Measurements from ENCODE around the gene THSD7B.

DNA sequence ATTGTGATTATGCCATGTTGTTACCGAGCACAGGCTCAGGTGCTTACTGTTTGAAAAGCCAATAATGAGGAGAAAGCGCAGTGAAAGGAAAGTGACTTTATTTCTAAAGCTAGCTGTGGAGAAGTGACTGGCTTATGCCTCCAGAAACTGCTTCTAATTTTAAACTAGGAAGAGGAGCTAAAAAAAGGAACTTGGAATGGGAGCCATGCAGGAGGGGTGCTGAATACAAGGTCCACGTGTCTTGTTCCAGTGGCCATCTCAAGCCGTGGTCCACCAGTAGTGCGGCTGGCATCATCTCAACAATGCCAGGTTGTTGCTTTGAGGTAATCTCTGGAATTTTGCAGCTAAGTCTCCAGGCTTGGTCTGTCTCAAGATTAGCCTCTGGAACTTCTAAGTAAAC lies 282.0 kb downstream of the THSD7B start:
- TF ChIP-seq RNF2 (IDR thresholded peaks at IDR 0.05) (no peak), MAZ (CRISPR knock-in tag; conservative IDR thresholded peaks at IDR 0.05 in 1 of 2, IDR thresholded peaks at IDR 0.05 in 1 of 2) (no peak), ZC3H4 (CRISPR knock-in tag; IDR thresholded peaks at IDR 0.05; ENCODE audit: borderline replicate concordance) (no peak), GATA2 (CRISPR knock-in tag; IDR thresholded peaks at IDR 0.05) (no peak)
- TF ChIP-seq, protein P1, sequence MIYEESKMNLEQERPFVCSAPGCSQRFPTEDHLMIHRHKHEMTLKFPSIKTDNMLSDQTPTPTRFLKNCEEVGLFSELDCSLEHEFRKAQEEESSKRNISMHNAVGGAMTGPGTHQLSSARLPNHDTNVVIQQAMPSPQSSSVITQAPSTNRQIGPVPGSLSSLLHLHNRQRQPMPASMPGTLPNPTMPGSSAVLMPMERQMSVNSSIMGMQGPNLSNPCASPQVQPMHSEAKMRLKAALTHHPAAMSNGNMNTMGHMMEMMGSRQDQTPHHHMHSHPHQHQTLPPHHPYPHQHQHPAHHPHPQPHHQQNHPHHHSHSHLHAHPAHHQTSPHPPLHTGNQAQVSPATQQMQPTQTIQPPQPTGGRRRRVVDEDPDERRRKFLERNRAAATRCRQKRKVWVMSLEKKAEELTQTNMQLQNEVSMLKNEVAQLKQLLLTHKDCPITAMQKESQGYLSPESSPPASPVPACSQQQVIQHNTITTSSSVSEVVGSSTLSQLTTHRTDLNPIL (CRISPR knock-in tag; IDR thresholded peaks at IDR 0.05): no peak
- TF ChIP-seq, protein P2, sequence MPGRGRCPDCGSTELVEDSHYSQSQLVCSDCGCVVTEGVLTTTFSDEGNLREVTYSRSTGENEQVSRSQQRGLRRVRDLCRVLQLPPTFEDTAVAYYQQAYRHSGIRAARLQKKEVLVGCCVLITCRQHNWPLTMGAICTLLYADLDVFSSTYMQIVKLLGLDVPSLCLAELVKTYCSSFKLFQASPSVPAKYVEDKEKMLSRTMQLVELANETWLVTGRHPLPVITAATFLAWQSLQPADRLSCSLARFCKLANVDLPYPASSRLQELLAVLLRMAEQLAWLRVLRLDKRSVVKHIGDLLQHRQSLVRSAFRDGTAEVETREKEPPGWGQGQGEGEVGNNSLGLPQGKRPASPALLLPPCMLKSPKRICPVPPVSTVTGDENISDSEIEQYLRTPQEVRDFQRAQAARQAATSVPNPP (IDR thresholded peaks at IDR 0.05; ENCODE audit: borderline replicate concordance, insufficient read depth, insufficient read length): no peak

Data from K562 (cell line).